Measurements from ENCODE around the gene SYT2.

DNA sequence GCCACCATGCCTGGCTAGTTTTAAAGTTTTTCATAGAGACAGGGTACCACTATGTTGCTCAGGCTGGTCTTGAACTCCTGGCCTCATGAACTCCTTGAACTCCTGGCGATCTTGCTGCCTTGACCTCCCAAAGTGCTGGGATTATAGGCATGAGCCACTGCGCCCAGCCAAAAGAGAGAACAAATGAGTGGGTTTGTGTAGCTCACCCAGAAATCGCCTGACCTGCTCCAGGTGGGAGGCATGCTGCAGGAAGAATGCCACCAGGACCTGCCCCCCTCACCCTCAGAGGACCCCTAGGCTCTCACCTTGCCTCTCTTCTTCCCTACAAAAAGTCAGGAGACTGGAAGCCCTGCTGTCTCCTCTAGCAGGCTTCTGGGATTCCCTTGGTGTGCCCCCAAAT is 88.8 kb downstream of the SYT2 start:
- TF ChIP-seq, protein P1, sequence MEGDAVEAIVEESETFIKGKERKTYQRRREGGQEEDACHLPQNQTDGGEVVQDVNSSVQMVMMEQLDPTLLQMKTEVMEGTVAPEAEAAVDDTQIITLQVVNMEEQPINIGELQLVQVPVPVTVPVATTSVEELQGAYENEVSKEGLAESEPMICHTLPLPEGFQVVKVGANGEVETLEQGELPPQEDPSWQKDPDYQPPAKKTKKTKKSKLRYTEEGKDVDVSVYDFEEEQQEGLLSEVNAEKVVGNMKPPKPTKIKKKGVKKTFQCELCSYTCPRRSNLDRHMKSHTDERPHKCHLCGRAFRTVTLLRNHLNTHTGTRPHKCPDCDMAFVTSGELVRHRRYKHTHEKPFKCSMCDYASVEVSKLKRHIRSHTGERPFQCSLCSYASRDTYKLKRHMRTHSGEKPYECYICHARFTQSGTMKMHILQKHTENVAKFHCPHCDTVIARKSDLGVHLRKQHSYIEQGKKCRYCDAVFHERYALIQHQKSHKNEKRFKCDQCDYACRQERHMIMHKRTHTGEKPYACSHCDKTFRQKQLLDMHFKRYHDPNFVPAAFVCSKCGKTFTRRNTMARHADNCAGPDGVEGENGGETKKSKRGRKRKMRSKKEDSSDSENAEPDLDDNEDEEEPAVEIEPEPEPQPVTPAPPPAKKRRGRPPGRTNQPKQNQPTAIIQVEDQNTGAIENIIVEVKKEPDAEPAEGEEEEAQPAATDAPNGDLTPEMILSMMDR (IDR thresholded peaks at IDR 0.05), result no peak
- TF ChIP-seq POLR2A (IDR thresholded peaks at IDR 0.05), result no peak
- TF ChIP-seq EP300 (IDR thresholded peaks at IDR 0.05), result no peak
